HG02763 (cell line): ENCODE results near the gene IMPDH2.
"Not testable (repeated sequence)": the region's sequence is repeated elsewhere in the genome, so short reads cannot be mapped to it uniquely, and the experiment has no call there.

Source experiments
- ATAC-seq: cut with Tn5 transposase; IDR thresholded peaks from one replicate; pipeline ENCODE4 v1.9.1; 2021; ENCODE audit warnings: mild to moderate bottlenecking, moderate library complexity; ENCODE audit not compliant: unreplicated experiment

The IMPDH2 gene

GRCh38 chr3:49021813-49022687, 7.1 kb downstream of the IMPDH2 start, which contains the start of gene NDUFAF3:
TSS of gene NDUFAF3 (plus strand) at chr3:49022121. CDS start at chr3:49022145, 24 bp downstream.
- peak; percentile 58 for ATAC-seq

DNA sequence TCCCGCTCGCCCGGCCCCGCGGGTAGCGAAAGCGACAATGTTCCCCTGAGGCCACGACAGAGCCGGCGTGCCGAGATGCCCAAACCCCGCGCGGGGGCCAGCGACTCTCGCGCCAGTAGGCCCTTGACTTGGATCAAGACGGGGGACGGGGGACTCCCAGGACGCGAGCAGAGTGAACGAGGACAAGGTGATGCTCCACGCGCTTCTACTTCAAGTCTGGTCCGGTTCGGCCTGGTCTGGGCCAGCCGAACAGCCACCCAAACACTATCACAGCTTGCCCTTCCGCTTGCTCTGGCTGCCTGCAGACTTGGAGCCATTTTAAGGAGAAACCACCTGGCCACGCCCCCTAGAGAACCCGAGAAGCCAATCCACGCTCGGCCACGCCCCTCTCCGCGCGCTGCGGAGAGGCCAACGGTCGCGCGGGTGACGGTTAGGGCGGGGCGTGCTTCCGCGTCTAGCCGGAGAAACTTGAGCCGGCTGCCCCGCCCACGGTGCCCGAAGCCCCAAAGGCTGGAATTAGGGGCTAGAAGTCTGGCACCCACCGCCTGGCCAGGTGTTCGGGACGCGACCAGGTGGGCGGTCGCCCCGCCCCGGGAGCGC, 7.9 kb downstream of the IMPDH2 start:
- ATAC-seq, result peak; percentile 56

GRCh38 chr3:49020330-49021212, 8.6 kb downstream of the IMPDH2 start:
- ATAC-seq, result peak; percentile 2

GRCh38 chr3:49019941-49020329, 9.3 kb downstream of the IMPDH2 start:
- ATAC-seq, result no peak

DNA sequence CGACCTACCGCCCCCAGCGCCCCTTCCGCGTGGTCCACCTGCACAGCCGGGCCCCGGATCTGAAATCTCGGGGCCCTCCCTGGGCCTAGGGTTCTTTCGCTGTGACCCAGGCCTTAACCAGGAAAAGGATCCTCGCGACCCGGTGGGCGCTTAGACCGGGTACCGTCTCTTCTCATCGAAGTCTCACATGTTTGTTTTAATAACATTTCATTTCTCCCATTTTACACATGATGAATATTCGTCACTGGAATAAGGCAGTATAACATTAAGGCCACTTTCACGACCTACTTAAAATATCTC, 10.5 kb downstream of the IMPDH2 start:
- no peak for ATAC-seq

- ATAC-seq, result no peak
These were observed 11.1 kb downstream of the IMPDH2 start, which contains the start of gene DALRD3 for GRCh38 chr3:49017971-49018706. TSS of gene DALRD3 (minus strand) at chr3:49018580. CDS start at chr3:49018564, 16 bp downstream.

DNA sequence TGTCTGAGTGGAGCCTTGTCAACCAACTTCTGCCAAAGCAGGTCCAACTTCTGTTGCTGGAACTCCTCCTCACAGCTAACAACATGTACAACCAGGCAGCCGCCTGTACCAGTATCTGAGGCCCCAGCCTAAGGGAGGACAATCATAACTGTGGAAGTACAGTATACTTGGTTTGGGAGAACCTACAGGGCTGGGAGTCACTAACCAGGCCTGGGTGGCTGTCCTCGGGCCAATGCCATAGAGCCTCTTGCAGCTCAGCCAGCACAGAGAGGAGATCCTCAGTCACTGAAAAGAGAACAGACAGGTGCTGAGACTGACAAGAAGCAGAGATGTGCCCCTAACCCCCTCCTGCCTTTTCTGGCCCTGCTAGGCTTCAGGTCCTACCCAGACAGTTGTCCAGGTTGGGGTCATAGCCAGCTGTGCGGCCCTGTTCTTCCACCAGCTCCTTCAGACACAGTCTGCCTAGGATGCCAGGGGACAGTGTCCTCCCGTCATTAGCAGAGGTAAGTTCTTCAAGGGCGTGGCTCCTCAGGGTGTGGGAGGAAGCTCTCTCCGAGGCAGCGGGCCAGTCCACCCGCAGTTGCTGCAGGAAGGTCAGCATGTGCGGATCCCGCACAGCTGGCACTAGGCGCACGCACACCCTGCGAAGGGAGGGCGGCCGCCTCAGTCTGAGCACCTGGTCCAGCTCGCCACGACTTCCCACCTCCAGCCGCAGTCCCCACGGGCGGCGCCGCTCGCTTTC, 11.8 kb downstream of the IMPDH2 start:
- no peak for ATAC-seq

GRCh38 chr3:49016414-49017228, 12.6 kb downstream of the IMPDH2 start:
- ATAC-seq, result no peak

DNA sequence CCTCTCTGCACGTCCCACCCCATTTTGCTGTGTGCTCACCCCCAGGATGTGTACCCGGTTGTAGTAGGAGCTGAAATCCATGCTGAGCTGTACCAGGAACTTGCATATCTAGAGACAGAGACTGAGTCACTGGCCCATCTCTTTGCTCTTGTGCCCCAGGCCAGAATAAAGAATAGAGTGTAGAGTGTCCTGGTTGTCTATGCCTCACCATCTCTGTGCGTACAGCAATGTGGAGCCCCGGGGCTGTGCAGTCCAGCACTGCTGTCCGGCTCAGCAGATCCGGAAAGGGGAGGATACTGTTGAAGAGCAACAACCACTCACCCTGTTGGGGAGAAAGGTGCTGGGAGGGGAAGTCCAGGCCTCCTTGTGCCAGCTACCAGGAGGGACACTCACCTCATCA, 13.4 kb downstream of the IMPDH2 start:
- ATAC-seq, result no peak

GRCh38 chr3:49015072-49015471, 14.1 kb downstream of the IMPDH2 start:
- no peak for ATAC-seq

DNA sequence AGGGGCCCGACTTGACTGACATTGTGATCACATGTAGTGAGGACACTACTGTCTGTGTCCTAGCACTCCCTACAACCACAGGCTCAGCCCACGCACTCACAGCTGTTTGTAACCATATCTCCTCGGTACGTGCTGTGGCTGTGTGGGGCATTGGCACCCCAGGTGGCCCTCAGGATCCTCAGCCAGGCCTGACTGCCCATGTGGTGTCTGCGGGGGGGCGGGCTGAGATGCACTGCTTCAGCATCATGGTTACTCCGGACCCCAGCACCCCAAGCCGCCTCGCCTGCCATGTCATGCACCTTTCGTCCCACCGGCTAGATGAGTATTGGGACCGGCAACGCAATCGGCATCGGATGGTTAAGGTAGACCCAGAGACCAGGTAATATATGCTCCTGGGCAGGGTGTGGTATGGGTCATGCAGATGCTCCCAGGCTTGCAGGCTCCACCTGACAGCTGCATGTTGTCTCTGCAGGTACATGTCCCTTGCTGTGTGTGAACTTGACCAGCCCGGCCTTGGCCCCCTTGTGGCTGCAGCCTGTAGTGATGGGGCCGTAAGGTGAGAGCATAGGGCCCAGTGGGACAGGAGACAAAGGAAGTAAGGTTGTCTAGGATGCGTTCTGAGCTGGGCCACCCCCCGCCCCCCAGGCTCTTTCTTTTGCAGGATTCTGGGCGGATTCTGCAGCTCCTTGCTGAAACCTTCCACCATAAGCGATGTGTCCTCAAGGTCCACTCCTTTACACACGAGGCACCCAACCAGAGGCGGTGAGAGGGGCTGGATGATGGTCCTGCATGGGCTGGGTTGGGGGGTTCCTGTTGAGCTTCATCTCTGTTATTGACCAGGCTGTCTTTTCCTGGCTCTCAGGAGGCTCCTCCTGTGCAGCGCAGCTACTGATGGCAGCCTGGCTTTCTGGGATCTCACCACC, 15.2 kb downstream of the IMPDH2 start:
- no peak for ATAC-seq

- no peak for ATAC-seq
These were observed 16.0 kb downstream of the IMPDH2 start for GRCh38 chr3:49013113-49013737.

GRCh38 chr3:49012441-49013017, 16.7 kb downstream of the IMPDH2 start:
- ATAC-seq, result no peak

GRCh38 chr3:49009396-49009795, 19.8 kb downstream of the IMPDH2 start:
- ATAC-seq, result no peak

GRCh38 chr3:49008627-49009026, 20.6 kb downstream of the IMPDH2 start:
- not testable (repeated sequence) for ATAC-seq

DNA sequence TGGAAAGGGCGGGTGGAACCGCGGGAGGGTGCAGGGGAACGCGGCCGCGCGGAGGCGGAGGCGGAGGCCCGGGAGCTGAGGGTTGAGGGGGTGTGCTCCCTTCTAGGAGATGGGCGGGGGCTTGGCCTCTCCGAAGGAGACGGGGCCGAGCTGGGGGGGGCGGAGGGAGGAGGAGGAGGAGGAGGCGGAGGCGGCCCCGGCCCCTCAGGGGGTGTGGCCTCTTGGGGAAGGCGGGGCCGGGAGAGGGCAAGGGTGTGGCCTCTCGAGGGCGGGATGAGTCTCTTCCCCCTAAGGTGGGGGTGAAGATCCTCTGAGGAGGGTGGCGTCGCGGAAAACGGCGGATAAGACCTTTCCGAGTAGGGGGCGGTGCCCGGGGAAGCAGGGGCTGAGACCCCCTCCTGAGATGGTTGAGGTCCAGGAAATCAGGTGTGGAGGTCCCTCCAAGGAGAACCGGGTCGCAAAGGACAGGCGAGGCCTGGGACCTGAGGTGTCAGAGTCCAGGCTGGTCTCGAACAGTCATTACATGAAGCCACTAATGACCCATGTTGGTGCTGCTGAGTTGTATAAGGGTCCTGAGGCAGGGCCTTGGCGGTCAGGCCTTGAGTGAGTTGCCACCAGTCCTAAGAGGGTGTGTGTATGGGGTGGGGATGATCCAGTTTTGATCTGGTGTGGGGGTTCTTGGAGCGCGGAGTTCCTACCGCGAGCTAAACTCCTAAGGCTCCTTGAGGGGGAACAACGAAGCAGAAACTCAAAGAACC, 21.2 kb downstream of the IMPDH2 start:
- peak; percentile 36 for ATAC-seq
